GM15510 (cell line): ENCODE data around the gene EDIL3.

Experiments
- POLR2A ChIP-seq: IDR thresholded peaks from 3 replicates; pipeline ENCODE4 v1.6.1; 2011; ENCODE audit warnings: borderline replicate concordance; ENCODE audit not compliant: insufficient read length; ENCODE audit errors: extremely low read depth

Gene EDIL3

DNA sequence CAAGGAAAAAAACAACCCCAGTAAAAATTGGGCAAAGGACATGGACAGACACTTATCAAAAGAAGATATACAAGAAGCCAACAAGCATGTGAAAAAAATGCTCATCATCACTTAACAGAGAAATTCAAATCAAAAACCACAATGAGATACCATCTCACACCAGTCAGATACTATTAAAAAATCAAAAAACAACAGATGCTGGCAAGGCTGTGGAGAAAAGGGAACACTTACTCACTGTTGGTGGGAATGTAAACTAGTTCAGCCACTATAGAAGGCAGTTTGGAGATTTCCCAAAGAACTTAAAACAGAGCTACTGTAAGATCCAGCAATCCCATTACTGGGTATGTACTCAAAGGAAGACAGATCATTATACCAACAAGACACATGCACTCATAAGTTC lies 157.4 kb downstream of the EDIL3 start:
- TF ChIP-seq POLR2A: no peak

DNA sequence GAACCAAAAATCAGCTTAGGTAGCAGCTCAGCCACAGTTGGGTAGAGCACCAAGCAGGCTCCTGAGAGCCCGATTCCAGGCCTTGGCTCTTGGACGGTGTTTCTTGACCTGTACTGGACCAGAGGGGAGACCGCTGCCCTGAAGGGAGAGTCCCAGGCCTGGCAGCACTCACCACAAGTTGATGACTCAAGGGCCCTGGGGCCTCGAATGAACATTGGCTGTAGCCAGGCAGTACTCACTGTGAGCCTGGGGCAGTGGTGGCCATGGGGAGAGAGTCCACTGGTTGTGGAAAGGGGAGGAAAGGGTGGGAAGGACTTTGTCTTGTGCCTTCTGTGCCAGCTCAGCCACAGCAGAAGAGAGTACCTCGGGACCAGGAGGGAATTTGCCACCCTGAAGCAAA lies 166.1 kb downstream of the EDIL3 start:
- TF ChIP-seq POLR2A: no peak

DNA sequence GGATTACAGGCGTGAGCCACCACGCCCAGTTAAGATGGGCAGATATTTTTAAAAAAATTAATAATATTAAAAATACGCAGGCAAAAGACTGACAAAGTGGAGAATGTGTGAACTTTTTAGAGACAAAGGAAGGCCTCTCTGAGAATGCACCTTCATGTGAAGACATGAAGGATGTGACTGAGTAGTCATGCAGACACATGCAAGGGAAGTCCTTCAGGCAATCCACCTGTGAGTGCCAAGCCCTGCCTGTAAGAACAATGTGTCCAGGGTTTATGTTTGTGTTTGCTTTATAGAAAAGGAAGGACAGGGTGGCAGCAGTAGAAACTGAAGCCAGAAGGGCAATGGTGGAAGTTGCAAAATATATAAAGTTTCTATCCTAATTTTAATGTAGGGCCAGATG lies 169.2 kb downstream of the EDIL3 start:
- TF ChIP-seq POLR2A: no peak

DNA sequence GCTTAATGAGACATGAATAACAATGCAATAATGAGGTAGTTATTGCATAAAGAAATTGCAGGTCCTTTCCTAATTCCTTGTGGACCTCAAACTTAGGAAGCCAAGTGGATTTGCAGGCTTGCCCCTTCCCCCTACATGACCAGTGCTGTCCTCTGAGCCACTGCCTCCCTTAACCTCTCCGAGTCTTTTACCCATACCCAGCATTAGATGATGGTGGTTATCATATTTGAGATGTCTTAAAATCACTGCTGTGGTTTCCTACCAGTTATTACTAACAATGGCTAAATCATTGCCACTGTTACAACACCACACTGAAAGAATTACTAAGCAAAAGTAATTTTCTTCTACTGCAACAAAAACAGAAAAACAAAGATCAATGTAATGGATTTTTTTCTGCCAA lies 170.8 kb downstream of the EDIL3 start:
- no peak for TF ChIP-seq POLR2A

DNA sequence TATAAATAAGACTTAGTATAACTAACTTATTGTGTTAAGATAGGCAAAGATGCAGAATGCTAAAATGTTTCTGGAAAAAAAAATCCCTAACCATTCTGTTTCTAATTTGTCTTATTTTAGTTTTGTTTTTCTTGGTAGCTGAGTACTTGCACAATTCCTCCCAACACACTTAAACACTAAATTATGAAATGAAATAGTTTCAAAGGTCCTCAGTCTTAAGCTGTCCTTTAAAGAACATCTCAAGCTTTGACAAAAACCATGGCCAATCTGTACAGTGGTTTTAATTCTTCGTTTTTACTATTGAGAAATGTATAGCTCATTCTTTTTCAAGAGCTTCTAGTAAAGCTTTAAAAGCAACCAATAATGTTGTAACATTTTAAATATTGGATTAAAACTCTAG lies 171.5 kb downstream of the EDIL3 start:
- no peak for TF ChIP-seq POLR2A

DNA sequence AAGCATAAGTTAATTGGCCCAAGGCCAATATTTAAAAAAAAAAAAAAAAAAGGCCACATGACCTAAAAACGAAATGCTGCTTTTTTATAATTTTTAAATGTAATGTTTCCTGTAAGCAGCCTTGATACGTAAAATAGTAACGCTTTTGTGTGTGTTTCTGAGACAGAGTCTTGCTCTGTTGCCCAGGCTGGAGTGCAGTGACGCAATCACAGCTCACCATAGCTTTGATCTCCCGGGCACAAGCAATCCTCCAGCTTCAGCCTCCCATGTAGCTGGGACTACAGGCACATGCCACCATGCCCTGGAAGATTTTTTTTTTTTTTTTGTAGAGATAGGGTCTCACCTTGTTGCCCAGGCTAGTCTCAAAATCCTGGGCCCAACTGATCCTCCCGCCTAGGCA lies 179.9 kb downstream of the EDIL3 start:
- TF ChIP-seq POLR2A: no peak

DNA sequence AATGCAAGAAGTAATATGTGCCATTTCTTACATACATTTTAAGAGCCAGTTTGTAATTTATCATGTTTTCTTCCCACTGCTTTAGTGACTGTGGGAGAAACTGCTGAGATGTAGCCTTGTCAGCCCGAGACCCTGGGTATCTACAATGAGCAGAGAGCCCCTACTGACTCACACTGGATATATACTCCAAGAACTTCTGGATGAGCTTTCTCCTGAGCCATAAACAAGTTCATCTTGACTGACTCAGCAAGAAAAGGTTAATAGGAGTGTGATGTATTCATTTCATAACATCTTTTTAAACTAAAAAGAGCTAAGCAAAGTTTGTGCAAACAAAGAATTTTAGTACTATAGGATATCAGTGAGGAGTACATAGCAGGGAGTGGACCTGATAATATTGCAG lies 182.5 kb downstream of the EDIL3 start:
- TF ChIP-seq POLR2A: no peak

DNA sequence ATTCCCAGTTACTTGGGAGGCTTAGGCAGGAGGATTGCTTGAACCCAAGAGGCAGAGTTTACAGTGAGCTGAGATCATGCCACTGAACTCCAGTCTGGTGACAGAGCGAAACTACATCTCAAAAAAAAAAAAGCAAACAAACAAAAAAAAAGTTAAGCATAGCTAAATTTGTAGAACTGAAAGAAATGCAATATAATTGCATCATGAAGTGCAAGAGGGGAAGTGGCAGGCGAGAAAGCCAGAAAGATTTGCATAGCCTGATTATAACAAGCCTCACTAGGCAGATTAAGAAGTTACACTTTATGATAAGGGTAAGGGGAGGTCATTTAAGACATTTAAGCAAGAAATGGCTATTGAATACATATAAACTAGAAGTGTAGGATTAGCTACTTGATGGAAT lies 187.1 kb downstream of the EDIL3 start:
- no peak for TF ChIP-seq POLR2A

DNA sequence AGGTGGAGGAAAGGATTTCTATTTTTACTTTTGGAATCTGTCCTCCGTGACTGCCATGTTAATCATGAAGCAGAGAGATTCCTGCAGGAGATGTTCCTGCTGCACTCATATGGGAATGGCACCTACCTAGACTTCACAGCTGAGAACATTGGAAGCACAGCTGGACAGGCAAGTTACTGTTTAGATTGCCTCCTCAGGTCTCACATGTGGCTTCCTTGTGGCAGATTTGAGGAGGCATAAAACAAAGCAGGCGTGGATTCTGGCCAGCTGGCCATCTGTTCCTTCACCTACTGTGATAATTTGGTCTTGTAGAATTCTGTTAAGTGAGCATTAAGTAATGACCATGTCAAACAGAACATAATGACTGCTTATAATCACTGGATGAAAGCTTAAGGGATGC lies 193.4 kb downstream of the EDIL3 start:
- TF ChIP-seq POLR2A: no peak

DNA sequence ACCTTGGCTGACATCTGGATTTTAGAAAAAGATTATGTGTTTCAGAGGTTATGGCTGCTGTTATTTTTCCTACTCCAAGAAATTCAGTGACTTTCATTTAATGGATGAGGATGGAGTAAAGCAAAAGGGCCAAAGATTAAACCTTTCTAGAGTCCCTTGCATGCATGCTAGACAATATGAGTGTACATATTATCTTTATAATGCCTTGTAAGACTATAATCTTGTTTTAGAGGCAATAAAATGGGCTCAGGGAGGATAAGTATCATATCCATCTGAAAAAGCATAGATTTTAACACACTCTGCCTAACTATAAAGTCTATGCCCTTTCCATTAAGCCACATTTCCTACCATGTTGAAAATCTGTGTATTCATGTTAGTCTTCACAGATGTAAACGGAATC lies 199.8 kb downstream of the EDIL3 start:
- TF ChIP-seq POLR2A: no peak

DNA sequence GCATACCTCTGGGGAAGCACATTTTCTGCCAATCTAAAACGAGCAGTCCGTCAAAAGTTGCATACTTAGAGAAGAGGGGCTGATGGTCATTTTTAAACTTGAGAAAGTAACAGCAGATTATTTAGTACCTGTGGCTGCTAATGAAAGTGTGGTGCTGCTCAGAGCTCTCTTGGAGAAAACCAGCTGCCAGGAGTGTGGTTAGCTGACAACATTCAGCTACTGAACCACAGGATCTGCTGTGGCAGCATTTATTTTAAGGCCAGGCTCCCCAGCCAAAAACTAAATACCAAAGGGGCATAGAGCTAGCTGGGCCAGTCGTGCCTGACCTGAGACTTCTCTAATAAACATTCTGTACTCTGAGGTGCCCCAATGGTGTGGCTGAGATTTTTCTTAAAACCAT lies 203.6 kb downstream of the EDIL3 start:
- no peak for TF ChIP-seq POLR2A

DNA sequence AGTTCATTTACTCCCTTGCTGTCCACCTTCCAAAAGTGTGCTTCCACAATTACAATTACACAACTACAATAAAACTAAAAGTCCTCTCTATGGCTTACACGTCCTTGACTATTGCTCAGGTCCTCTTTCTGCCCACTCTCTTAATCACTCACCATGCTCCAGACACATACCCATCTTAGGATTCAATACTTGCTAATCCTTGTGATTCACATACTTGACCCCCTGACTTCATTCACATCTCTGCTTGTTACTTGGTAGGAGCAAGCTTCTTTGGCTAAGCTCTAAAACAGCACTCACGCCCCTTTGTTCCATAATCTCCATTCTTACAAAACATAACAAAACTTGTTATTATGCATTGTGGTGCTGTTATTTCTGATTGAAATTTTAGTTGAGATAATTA lies 215.8 kb downstream of the EDIL3 start:
- TF ChIP-seq POLR2A: no peak

DNA sequence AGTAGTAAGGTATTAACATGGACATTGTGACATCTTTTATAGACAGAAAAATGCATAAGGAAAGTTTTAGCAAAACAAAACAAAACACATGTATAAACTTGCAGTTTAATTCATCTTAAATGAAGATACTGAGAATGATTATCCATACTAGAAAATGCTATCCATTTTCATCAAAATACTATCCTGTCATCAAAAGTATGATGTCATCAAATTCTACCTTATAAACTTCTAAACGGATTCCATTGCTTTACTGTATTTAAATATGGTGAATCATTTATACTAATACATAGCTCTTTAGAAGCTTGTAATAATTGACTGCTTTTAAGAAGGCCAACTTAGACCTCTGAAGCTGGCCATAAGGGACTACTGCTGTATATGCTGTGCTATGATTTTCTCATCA lies 221.0 kb downstream of the EDIL3 start:
- TF ChIP-seq POLR2A: no peak

DNA sequence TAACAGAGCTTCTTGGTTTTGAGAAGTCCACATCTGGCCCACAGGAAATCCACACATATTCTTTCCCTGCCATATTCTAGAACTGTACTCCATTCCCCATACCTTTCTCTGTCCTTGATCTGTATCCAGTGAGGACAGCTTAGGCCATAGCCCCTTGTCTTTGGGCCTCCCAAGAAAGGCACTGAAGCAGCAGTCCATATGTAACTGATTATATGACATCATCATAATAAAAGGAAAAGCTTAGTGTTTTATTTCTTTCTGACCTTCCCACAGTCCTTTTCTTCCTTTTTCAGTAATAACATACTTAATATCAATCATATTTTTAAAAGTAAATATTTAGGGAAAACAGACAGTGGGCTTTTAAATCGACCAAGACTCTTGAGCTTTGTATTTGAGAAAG lies 222.0 kb downstream of the EDIL3 start:
- TF ChIP-seq POLR2A: no peak

DNA sequence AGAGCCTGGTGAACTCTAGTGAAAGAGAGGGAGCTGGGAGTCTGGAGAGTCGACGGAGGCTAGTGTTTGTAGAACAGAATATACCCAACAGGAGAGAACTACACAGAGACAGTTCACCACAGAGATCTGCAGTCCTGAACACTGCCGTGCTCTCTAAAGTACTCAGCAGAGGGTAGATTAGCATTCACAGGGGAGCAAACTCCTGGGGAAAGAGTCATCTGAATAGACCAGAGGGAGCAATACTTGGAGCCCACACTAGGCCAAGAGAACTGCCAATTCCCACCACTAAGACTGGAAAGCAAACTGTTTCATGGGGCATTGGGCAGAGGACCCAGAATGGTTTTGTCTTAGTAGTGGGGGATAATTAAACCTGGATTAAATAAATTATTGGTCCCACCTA lies 235.6 kb downstream of the EDIL3 start:
- no peak for TF ChIP-seq POLR2A

DNA sequence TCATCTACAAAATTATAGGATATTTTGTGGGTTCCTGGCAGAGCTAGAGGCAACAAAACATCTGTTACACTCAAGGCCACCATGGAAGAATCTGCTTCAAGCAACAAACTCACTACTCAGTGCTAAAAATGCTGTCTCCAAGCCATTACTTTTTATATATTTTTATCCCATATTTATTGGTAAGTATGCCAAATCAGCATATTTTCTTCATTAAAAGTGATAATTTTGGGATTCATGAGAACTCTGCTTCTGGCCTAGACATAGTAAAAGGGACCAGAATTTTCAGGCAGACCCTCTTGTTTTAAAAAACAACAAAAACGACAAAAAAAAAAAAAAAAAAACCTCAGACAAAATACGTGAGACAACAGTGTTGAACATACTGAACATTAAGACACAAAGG lies 236.0 kb downstream of the EDIL3 start:
- no peak for TF ChIP-seq POLR2A

DNA sequence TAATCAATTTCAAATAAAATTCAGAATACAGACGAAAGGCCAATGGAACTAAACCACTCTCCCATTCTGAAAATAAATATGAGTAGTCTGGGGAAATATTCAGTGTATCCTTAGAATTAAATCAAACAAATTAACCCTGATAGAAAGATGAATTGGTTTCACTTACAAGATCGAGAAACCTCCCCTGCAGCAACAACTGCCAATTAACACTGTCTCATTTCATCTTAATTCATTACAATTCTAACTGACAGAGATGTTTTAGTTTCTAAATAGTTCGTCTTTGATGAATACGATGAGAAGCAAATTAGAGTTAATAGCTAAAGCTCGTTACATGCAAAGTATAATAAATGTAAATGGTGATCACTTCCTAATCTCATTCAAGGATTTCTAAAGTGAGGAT lies 247.1 kb downstream of the EDIL3 start:
- no peak for TF ChIP-seq POLR2A
